Upper lobe of left lung (tissue), 4 donors: ENCODE measurements around the gene NAT14.
"Not testable (repeated sequence)": the region's sequence is repeated elsewhere in the genome, so short reads cannot be mapped to it uniquely, and the experiment has no call there.

Source experiments
- CTCF ChIP-seq, 6 experiments: fragments of 450-650 bp in 4 of 6; fragments of 200-600 bp in 2 of 6; sonication (generic) in 2 of 6; IDR thresholded peaks; one replicate each; pipeline ENCODE4 v1.5.1; 2016 to 2019; ENCODE audit warnings: antibody characterized with exemption in 6 of 6
- POLR2A ChIP-seq, 4 donors: fragments of 450-650 bp; IDR thresholded peaks; one replicate each; pipeline ENCODE4 v1.5.1; 2016 to 2017; ENCODE audit warnings: antibody characterized with exemption in 4 of 4, mild to moderate bottlenecking in 2 of 4

DNA sequence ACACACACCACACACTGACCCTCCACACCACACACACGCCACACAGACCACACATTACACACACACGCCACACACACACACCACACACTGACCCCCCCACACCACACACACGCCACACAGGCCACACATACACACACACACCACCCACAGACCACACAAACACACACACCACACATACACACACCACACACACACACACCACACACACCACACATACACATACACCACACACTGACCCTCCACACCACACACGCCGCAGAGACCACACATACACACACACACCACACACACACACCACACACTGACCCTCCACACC is 36.9 kb upstream of the NAT14 start:
- TF ChIP-seq CTCF, POLR2A (IDR thresholded peaks at IDR 0.05): not testable (repeated sequence)
